H1 (cell line): Measurements from ENCODE around the gene WDR93. TPM values are rescaled to one million over a fixed set of nuclear protein-coding genes. Genes with fewer than 3 reads are reported as not detected.

ENCODE experiments used
- CTCF ChIA-PET: fragments of 300-600 bp; sonication (Branson Sonifier 250); formaldehyde crosslinking; loops from one replicate; lab custom pipeline; 2021; ENCODE audit not compliant: partially characterized antibody; lab: Charles Lee
- POLR2A ChIA-PET: fragments of 300-600 bp; sonication (Branson Sonifier 250); formaldehyde crosslinking; loops from one replicate; lab custom pipeline; 2021; ENCODE audit warnings: inconsistent platforms; ENCODE audit not compliant: partially characterized antibody; lab: Charles Lee
- DNase-seq, 2 experiments: peaks; one replicate each; pipeline versions ENCODE4 v3.0.0 to v3.0.0-alpha.2; 2010 to 2022; ENCODE audit warnings: low spot score in 2 of 2, low read depth in 1 of 2, mixed read lengths in 1 of 2
- FAIRE-seq: peaks from 2 replicates; lab custom pipeline; 2011; peaks lifted over from hg19 to GRCh38; lab: Jason Lieb, UNC
- H2AFZ ChIP-seq: 2 replicates; pipeline ENCODE4 v1.8.1; 2012; ENCODE audit warnings: low read length, inconsistent platforms
- H2AK5ac ChIP-seq: 2 replicates; pipeline ENCODE4 v1.6.1; 2013; ENCODE audit warnings: low read depth, low read length
- H2BK120ac ChIP-seq: replicated peaks from 2 replicates; pipeline ENCODE3; 2013; ENCODE audit warnings: low read depth, low read length, inconsistent platforms
- H2BK12ac ChIP-seq: 2 replicates; pipeline ENCODE4 v1.6.1; 2013; ENCODE audit warnings: low read depth, low read length
- H2BK15ac ChIP-seq: 2 replicates; pipeline ENCODE4 v1.6.1; 2013; ENCODE audit warnings: low read length
- H2BK20ac ChIP-seq: 2 replicates; pipeline ENCODE4 v1.6.1; 2013; ENCODE audit warnings: low read length
- H2BK5ac ChIP-seq: 2 replicates; pipeline ENCODE4 v1.6.1; 2013; ENCODE audit warnings: low read depth, low read length
- H3K14ac ChIP-seq: 2 replicates; pipeline ENCODE4 v1.6.1; 2013; ENCODE audit warnings: inconsistent platforms; ENCODE audit not compliant: insufficient read length
- H3K18ac ChIP-seq: 2 replicates; pipeline ENCODE4 v1.6.1; 2013; ENCODE audit warnings: low read length; ENCODE audit errors: extremely low read depth
- H3K23ac ChIP-seq: 2 replicates; pipeline ENCODE4 v1.6.1; 2013; ENCODE audit warnings: inconsistent platforms; ENCODE audit not compliant: insufficient read length
- H3K23me2 ChIP-seq: 2 replicates; pipeline ENCODE4 v1.6.1; 2013; ENCODE audit warnings: low read depth, low read length
- H3K27ac ChIP-seq: 2 replicates; pipeline ENCODE4 v1.6.1; 2011; ENCODE audit warnings: low read depth, low read length, inconsistent platforms
- H3K27me3 ChIP-seq, 4 experiments: replicated peaks in 1 of 4; 1 replicate in 1 of 4; 2 replicates in 3 of 4; pipeline versions ENCODE4 v1.6.1 to v1.8.1; 2011 to 2013; ENCODE audit warnings: low read length in 3 of 4, mild to moderate bottlenecking in 3 of 4, inconsistent platforms in 2 of 4, mixed read lengths in 2 of 4, moderate library complexity in 1 of 4; ENCODE audit not compliant: control insufficient read depth in 3 of 4, insufficient read depth in 3 of 4; ENCODE audit errors: extremely low read depth in 1 of 4
- H3K36me3 ChIP-seq, 4 experiments: 2 replicates each; pipeline versions ENCODE4 v1.6.1 to v1.8.1; 2011 to 2013; ENCODE audit warnings: mild to moderate bottlenecking in 4 of 4, low read length in 3 of 4, moderate library complexity in 2 of 4, control low read depth in 1 of 4, inconsistent platforms in 1 of 4; ENCODE audit not compliant: insufficient read depth in 4 of 4, control insufficient read depth in 2 of 4
- H3K4ac ChIP-seq: replicated peaks from 2 replicates; pipeline ENCODE3; 2013; ENCODE audit warnings: low read length, low read depth, mixed read lengths, inconsistent platforms; ENCODE audit not compliant: insufficient read length
- H3K4me1 ChIP-seq, 4 experiments: replicated peaks in 1 of 4; 1 replicate in 1 of 4; 2 replicates in 3 of 4; pipeline versions ENCODE4 v1.6.1 to v1.8.1; 2011 to 2013; ENCODE audit warnings: low read length in 3 of 4, inconsistent platforms in 2 of 4, mixed read lengths in 1 of 4; ENCODE audit not compliant: insufficient read depth in 4 of 4, control insufficient read depth in 3 of 4
- H3K4me2 ChIP-seq, 2 experiments: 2 replicates each; pipeline versions ENCODE4 v1.6.1 to v1.8.1; 2011 to 2013; ENCODE audit warnings: low read depth in 2 of 2, low read length in 2 of 2, control low read depth in 1 of 2, inconsistent platforms in 1 of 2, mild to moderate bottlenecking in 1 of 2; ENCODE audit not compliant: insufficient read depth in 1 of 2
- H3K4me3 ChIP-seq, 4 experiments: fragments of 200-600, 300-600 bp in 1 of 4; sonication (generic), shearing (Covaris generic), sonication (Bioruptor Twin) in 1 of 4; 2 replicates each; pipeline versions ENCODE4 v1.5.1 to v1.8.1; 2011 to 2016; ENCODE audit warnings: low read length in 4 of 4, low read depth in 3 of 4, control low read depth in 2 of 4, inconsistent platforms in 2 of 4, mild to moderate bottlenecking in 2 of 4, mixed read lengths in 1 of 4, moderate library complexity in 1 of 4; ENCODE audit not compliant: insufficient read depth in 2 of 4; ENCODE audit errors: extremely low read depth in 1 of 4
- H3K56ac ChIP-seq: replicated peaks from 2 replicates; pipeline ENCODE3; 2013; ENCODE audit warnings: low read depth, mild to moderate bottlenecking, mixed read lengths, low read length, inconsistent platforms; ENCODE audit not compliant: insufficient read length
- H3K79me1 ChIP-seq: 2 replicates; pipeline ENCODE4 v1.6.1; 2013; ENCODE audit warnings: low read depth, low read length, control low read depth
- H3K79me2 ChIP-seq, 2 experiments: 2 replicates each; pipeline versions ENCODE4 v1.6.1 to v1.8.1; 2012 to 2013; ENCODE audit warnings: low read length in 2 of 2, mild to moderate bottlenecking in 2 of 2, inconsistent platforms in 1 of 2; ENCODE audit not compliant: insufficient read depth in 2 of 2, control insufficient read depth in 1 of 2
- H3K9ac ChIP-seq, 4 experiments: replicated peaks in 1 of 4; 1 replicate in 1 of 4; 2 replicates in 3 of 4; pipeline versions ENCODE4 v1.6.1 to v1.8.1; 2011 to 2013; ENCODE audit warnings: low read depth in 3 of 4, low read length in 3 of 4, control low read depth in 2 of 4, mild to moderate bottlenecking in 2 of 4, moderate library complexity in 2 of 4, inconsistent platforms in 1 of 4; ENCODE audit errors: extremely low read depth in 1 of 4
- H3K9me3 ChIP-seq, 2 experiments: 2 replicates each; pipeline versions ENCODE4 v1.6.1 to v1.8.1; 2012 to 2013; ENCODE audit warnings: mild to moderate bottlenecking in 2 of 2, moderate library complexity in 2 of 2, control low read depth in 1 of 2, inconsistent platforms in 1 of 2, low read depth in 1 of 2, low read length in 1 of 2, mixed read lengths in 1 of 2; ENCODE audit not compliant: insufficient read depth in 2 of 2
- H4K20me1 ChIP-seq, 2 experiments: replicated peaks in 1 of 2; 2 replicates each; pipeline versions ENCODE3 to v1.8.1; 2011 to 2013; ENCODE audit warnings: inconsistent platforms in 2 of 2, low read length in 2 of 2, mild to moderate bottlenecking in 1 of 2; ENCODE audit not compliant: insufficient read depth in 2 of 2, control insufficient read depth in 1 of 2
- H4K5ac ChIP-seq: 2 replicates; pipeline ENCODE4 v1.6.1; 2013; ENCODE audit warnings: low read length, low read depth, mixed read lengths, inconsistent platforms; ENCODE audit not compliant: insufficient read length
- H4K8ac ChIP-seq: 2 replicates; pipeline ENCODE4 v1.8.0; 2013; ENCODE audit warnings: mild to moderate bottlenecking, moderate library complexity, low read length, inconsistent platforms; ENCODE audit not compliant: insufficient read depth; ENCODE audit errors: extremely low read depth
- H4K91ac ChIP-seq: replicated peaks from 2 replicates; pipeline ENCODE3; 2013; ENCODE audit warnings: low read length, mixed read lengths, inconsistent platforms; ENCODE audit not compliant: insufficient read length
- CBX5 ChIP-seq: fragments of 300-800, 300-1000 bp; sonication (generic); IDR thresholded peaks from 2 replicates; pipeline ENCODE4 v1.7.1; 2016; ENCODE audit warnings: antibody characterized with exemption, low read length, low read depth
- CTBP2 ChIP-seq: IDR thresholded peaks from 2 replicates; pipeline ENCODE4 v1.7.0; 2011; ENCODE audit warnings: borderline replicate concordance, mild to moderate bottlenecking, moderate library complexity, mixed read lengths, low read length; ENCODE audit not compliant: insufficient read depth, insufficient read length
- FOSL1 ChIP-seq: IDR thresholded peaks from 2 replicates; pipeline ENCODE4 v1.6.1; 2011; ENCODE audit warnings: mild to moderate bottlenecking, low read depth, low read length, moderate library complexity; ENCODE audit not compliant: insufficient read depth
- HDAC2 ChIP-seq, 2 experiments: fragments of 300-600 bp in 1 of 2; sonication (generic) in 1 of 2; IDR thresholded peaks; 2 replicates each; pipeline ENCODE4 v1.6.1; 2011 to 2012; ENCODE audit warnings: low read depth in 2 of 2, low read length in 2 of 2, mild to moderate bottlenecking in 2 of 2, moderate library complexity in 2 of 2, borderline replicate concordance in 1 of 2, inconsistent platforms in 1 of 2
- JUN ChIP-seq: IDR thresholded peaks from 2 replicates; pipeline ENCODE4 v1.6.1; 2011; ENCODE audit warnings: low read depth, mild to moderate bottlenecking, improper control_type of control experiment, low read length
- KDM4A ChIP-seq: IDR thresholded peaks from one replicate; pipeline ENCODE4 v1.7.1; 2012; ENCODE audit warnings: low read depth, mild to moderate bottlenecking, moderate library complexity, low read length, inconsistent platforms; ENCODE audit not compliant: severe bottlenecking
- RBBP5 ChIP-seq: IDR thresholded peaks from 2 replicates; pipeline ENCODE4 v1.7.1; 2012; ENCODE audit warnings: low read depth, mild to moderate bottlenecking, inconsistent platforms, low read length, moderate library complexity, borderline replicate concordance
- RNF2 ChIP-seq: fragments of 200-900, 300-1000 bp; sonication (generic); IDR thresholded peaks from 2 replicates; pipeline ENCODE4 v1.7.1; 2016; ENCODE audit warnings: borderline replicate concordance, low read depth, mild to moderate bottlenecking, antibody characterized with exemption, low read length; ENCODE audit not compliant: poor library complexity, severe bottlenecking; ENCODE audit errors: missing control alignments
- SUZ12 ChIP-seq: fragments of 200-600 bp; sonication (generic); IDR thresholded peaks from 2 replicates; pipeline ENCODE4 v1.6.1; 2012; ENCODE audit warnings: mild to moderate bottlenecking, inconsistent platforms, low read length, moderate library complexity, mixed read lengths
- WGBS, 2 experiments: shearing (Covaris generic) in 1 of 2; methylation state at CpG; one replicate each; pipeline versions ENCODE4 v1.1.6 to v1.1.7; 2013 to 2015; ENCODE audit warnings: low lambda C conversion rate in 2 of 2, mixed read lengths in 2 of 2, inconsistent platforms in 1 of 2, low coverage in 1 of 2, missing lambda C conversion rate in 1 of 2; ENCODE audit not compliant: insufficient replicate concordance in 2 of 2, insufficient coverage in 1 of 2, insufficient read length in 1 of 2; ENCODE audit errors: extremely low coverage in 1 of 2, missing lambda C conversion rate in 1 of 2; 5-methylcytosine and 5-hydroxymethylcytosine counted together
- polyA plus RNA-seq, 7 experiments: library from polyadenylated mRNA; depleted of rRNA in 3 of 7; stranded (reverse) in 5 of 7; unstranded in 2 of 7; fragments of >200 nt in 5 of 7; fragments of 200-250 nt in 2 of 7; gene quantifications; 1 replicate in 5 of 7; 2 replicates in 1 of 7; 4 replicates in 1 of 7; pipeline versions ENCODE4 v1.2.1 to v1.2.3, GENCODE V29; 2011 to 2013; ENCODE audit warnings: missing spikeins in 2 of 7, mixed read lengths in 2 of 7
- total RNA-seq: library from RNA; stranded (reverse); fragmentation: NEBNext Ultra II Directional; extraction: Animal tissue kit (Norgen Biotek cat#: 25700); gene quantifications from 2 replicates; pipeline ENCODE4 v1.2.1, GENCODE V29; 2021
- TF ChIP-seq, protein P1 (sequence below): IDR thresholded peaks from 2 replicates; pipeline ENCODE4 v1.6.1; 2012; ENCODE audit warnings: low read length, inconsistent platforms

Gene WDR93
- total and polyA plus RNA-seq, 2 of the 8 experiments (the other 6 are each of a cell fraction or from before 2014, with no cell fraction given) = 0.03 TPM; not detected in 1

DNA sequence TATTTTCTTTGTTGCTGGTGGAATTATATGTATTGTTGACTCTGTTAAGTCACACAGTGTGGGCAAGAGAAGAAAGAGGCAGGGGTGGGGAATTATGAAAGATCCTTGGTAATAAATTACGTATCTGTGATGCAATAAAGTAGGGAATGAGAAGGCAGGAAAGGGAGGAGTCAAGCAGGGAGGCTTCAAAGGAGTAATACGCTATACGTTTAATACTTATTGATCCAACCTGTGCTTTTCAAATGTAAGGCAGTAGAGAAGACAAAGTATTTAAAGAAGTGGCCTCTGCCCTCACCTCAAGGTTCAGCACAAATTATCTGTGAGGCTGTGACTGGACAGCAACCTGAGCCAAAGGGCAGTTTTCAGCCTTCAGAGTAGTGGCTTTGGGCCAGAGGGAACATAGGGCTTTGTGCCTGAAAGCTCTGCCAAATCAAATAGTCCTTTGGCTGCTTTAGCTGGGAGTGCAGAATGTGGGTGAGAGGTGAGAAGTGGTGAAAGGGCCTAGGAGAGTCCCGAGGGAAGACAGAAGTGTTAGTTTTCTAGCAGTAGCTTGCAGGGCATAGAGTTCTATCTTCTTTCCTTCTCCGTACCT is 10.2 kb upstream of the WDR93 start:
- no peak overlapping the region for H3K18ac ChIP-seq
- 80% methylated on average over 5 of the region's 5 CpGs; no CpG with 5 or more reads in 1 of the 2 experiments for WGBS, 2 experiments
- H3K4me2 ChIP-seq = no peak overlapping the region
- H3K4ac ChIP-seq = no peak overlapping the region
- no peak overlapping the region for H2BK20ac ChIP-seq
- H2BK12ac ChIP-seq = no peak overlapping the region
- H2BK120ac ChIP-seq = no peak overlapping the region
- no peak overlapping the region for H3K14ac ChIP-seq
- no peak overlapping the region for H2BK5ac ChIP-seq
- no peaks in the 10 kb centered on the region for H4K20me1 ChIP-seq
- no peak overlapping the region for H3K23ac ChIP-seq
- POLR2A ChIA-PET = no interaction called here
- no peak overlapping the region for H4K8ac ChIP-seq
- H3K56ac ChIP-seq = no peak overlapping the region
- no peaks in the 10 kb centered on the region for H3K4me1 ChIP-seq
- no peaks in the 10 kb centered on the region for H3K79me1 ChIP-seq
- FAIRE-seq (no peak), DNase-seq (no peak)
- no peaks in the 10 kb centered on the region; the same call in 1 of the 2 replicates for H3K23me2 ChIP-seq
- CTCF ChIA-PET = interaction anchor here (2.5 kb wide), 1 partner anchor 8 kb away, joined by 12 read pairs; no protein-coding TSS in a partner anchor
- no peaks in the 10 kb centered on the region for H3K36me3 ChIP-seq
- no peak overlapping the region for H3K27ac ChIP-seq
- H2AK5ac ChIP-seq = no peak overlapping the region
- H3K79me2 ChIP-seq = no peaks in the 10 kb centered on the region
- no peaks in the 10 kb centered on the region for H3K9me3 ChIP-seq
- no peak overlapping the region for H2AFZ ChIP-seq
- H3K4me3 ChIP-seq = no peak overlapping the region
- no peak overlapping the region for H3K9ac ChIP-seq
- no peak overlapping the region for H2BK15ac ChIP-seq
- no peak overlapping the region for H4K91ac ChIP-seq
- H3K27me3 ChIP-seq = no peaks in the 10 kb centered on the region; a peak in 1 of 7 replicates
- no peak overlapping the region for H4K5ac ChIP-seq
- TF ChIP-seq, protein P1, sequence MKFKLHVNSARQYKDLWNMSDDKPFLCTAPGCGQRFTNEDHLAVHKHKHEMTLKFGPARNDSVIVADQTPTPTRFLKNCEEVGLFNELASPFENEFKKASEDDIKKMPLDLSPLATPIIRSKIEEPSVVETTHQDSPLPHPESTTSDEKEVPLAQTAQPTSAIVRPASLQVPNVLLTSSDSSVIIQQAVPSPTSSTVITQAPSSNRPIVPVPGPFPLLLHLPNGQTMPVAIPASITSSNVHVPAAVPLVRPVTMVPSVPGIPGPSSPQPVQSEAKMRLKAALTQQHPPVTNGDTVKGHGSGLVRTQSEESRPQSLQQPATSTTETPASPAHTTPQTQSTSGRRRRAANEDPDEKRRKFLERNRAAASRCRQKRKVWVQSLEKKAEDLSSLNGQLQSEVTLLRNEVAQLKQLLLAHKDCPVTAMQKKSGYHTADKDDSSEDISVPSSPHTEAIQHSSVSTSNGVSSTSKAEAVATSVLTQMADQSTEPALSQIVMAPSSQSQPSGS = no peak
- no peak for TF ChIP-seq CBX5
- TF ChIP-seq JUN = no peak
- TF ChIP-seq CTBP2 = no peak
- no peak for TF ChIP-seq FOSL1
- no peak for TF ChIP-seq RNF2
- TF ChIP-seq HDAC2 (IDR thresholded peaks at IDR 0.05; ENCODE audit: borderline replicate concordance in 1 of 2, low read depth in 2 of 2, low read length in 2 of 2) = no peak
- no peak for TF ChIP-seq RBBP5
- TF ChIP-seq SUZ12 = no peak
- no peak for TF ChIP-seq KDM4A
